GM18498 (cell line): ENCODE results near the gene HAUS8.
A peak's percentile ranks its signal among the peaks of the same experiment; 100 is the strongest.
"Not testable (repeated sequence)": the region's sequence is repeated elsewhere in the genome, so short reads cannot be mapped to it uniquely, and the experiment has no call there.

ENCODE experiments used
- ATAC-seq: cut with Tn5 transposase; IDR thresholded peaks from one replicate; pipeline ENCODE4 v1.9.1; 2021; ENCODE audit warnings: mild to moderate bottlenecking, moderate library complexity; ENCODE audit not compliant: unreplicated experiment

Gene HAUS8, protein sequence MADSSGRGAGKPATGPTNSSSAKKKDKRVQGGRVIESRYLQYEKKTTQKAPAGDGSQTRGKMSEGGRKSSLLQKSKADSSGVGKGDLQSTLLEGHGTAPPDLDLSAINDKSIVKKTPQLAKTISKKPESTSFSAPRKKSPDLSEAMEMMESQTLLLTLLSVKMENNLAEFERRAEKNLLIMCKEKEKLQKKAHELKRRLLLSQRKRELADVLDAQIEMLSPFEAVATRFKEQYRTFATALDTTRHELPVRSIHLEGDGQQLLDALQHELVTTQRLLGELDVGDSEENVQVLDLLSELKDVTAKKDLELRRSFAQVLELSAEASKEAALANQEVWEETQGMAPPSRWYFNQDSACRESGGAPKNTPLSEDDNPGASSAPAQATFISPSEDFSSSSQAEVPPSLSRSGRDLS

DNA sequence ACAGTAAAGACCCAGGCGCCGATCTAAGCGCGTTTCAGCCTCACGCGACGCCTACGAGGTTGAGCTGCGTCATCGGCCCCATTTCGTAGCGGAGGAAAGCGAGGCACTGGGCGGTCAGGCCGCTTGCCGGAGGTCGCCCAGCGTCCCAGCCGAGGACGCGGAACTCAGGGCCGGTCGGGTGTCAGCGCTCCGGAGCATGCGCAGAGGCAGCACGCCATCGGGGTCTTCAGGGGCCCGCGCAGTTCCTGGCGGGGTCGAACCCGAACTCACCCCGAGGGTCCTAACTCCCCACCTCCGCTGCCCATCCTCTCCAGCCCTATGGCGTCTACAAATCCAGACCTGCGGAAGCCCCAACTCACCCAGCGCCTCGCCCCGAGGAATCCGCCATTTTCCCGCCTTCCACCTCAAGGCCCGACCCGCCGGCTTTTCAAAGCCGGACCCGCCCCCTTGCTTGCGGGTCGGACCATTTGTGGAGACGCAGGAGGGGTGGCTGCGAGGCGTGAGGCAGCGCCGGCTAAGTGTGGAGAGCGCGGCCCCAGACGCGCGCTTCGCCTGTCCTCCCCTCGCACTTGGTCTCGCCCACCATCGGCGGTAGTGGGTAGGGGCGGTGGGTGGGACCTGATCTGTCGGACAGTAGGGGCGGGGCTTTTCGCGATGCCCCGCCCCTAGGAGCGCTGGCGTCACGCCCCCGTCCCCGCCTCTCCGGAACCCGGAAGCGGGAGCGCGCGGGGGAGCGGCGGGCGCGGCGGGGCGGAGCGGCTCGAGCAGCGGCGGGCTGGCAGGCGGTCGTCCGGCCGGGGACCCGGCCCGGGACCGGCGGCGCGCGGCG lies at the start of gene HAUS8, which contains the start of gene MYO9B:
HAUS8 (minus strand) TSS at position 418 of the 829 bp plus-strand sequence; CDS start at position 388, 30 bp downstream.
MYO9B (plus strand) TSS at position 743 of the 829 bp plus-strand sequence. CDS start 25,941 bp downstream, outside the sequence.
- ATAC-seq, result peak; percentile 81

DNA sequence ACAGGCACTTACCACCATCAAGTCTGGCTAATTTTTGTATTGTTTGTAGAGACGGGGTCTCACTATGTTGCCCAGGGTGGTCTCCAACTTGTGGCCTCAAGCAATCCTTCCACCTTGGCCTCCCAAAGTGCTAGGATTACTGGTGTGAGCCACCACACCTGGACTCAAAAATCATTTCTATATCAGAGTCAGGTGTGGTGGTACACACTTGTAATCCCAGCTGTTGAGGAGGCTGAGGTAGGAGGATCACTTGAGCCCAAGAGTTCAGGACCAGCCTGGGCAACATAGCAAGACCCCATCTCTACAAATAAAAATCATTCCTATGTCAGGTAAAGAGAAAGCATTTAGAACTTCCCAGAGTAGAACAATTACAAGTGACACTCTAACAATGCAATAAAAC lies 48.8 kb upstream of the HAUS8 start:
- ATAC-seq, result no peak

DNA sequence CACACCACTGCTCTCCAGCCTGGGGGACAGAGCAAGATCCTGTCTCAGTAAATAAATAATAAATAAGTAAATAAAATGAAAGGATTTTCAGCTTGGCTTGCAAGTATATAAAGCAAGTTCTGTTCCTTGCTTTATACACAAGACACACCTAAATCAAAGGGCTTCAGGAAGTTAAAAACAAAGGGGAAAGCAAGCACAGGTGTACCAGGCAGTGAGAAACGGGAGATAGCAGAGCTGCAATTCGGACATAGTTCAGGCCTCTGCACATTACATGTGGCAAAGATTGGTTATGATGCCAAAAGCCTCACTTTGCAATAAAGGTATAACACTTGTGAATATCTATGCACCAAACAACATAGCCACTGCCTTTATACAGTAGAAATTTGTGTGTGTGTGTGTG lies 47.8 kb upstream of the HAUS8 start:
- no peak for ATAC-seq

DNA sequence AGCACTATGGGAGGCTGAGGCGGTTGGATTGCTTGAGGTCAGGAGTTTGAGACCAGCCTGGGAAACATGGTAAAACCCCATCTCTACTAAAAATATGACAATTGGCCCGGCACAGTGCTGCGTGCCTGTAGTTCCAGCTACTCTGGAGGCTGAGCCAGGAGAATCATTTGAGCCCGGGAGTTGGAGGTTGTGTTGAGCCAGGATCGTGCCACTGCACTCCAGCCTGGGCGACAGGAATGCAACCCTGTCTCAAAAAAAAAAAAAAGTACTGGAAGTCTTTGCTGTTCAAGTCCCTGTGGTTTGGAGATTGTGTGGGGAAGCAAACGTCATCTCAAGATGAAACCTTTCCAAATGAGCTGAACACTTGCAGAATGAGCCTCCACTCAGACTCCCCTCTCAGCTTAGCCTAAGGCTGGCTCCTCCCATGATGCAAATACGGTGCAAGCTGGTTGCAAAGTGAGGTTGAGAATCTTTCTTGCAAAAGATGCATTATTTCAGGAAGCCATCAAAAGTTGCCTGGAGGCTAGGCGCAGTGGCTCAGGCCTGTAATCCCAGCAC lies 46.6 kb upstream of the HAUS8 start:
- no peak for ATAC-seq

DNA sequence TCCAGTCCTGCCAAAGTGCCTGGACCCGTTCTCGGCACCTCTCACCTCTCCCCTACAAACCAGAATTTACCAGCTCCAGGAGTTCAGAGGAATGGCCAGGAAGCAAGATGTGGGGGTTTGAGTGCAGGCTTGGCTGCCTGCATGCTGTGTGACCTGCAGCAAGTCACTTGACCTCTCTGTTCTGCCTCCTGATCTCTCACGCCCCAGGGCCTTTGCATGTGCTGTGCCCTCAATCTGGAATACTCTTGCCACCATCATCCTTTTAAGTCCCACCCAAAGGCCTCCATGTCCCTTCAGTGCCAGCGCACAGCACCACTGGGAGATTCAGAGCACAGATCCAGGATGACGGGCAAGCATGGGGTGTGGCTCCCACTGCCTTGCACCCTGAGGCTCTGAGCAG lies 43.7 kb upstream of the HAUS8 start:
- no peak for ATAC-seq

DNA sequence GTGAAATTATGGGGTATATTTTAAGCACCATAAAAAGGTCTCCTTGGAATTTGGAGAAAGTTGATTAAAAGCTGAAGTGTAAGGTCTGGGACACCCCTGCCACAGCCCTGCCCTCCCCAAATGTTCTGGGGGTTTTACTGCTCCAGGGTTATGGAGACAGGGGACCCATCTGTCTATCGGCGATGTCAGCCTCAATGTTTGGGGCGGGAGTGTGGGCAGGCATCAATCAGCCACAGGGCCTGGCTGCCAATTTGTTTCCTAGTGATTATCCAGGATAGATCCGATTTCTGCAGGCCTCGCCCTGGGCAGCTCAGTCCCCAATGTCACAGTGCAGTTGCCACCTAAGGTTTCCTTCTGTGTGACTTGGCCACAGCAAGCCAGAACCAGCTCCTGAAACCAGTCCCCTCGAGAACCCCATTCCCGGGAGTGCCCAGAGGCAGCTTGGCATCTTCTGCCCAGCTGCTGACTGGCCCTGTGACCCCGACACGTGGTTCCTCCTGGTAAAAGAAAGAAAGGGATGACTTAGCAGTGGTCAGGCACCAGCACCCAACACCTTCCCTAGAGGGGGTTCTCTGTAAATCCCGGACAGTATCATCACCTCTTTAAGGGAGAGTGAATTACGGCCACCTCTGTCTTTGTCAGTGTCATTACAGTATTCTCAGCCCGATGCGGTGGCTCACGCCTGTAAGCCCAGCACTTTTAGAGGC lies 41.9 kb upstream of the HAUS8 start:
- no peak for ATAC-seq

DNA sequence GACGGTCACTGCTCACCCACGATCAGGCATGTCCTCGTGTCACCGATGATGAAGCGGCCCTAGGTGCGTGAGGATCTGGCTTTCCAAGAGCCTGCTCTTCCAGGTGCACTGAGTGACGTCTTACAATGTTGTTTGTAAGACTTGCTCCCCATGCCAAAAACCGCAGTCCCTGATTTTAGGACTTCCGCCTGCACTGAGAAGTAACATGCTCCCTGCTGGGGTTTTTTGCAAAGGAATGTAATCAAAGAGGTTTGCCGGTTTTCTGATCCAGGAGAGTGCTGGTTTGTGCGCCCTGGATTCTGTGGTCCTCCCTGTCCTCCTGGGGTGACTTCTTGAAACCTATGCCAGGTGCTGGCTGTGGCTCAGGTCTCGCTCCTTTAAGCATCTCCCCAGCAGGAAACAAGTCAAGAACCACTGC lies 39.2 kb upstream of the HAUS8 start:
- ATAC-seq, result no peak

DNA sequence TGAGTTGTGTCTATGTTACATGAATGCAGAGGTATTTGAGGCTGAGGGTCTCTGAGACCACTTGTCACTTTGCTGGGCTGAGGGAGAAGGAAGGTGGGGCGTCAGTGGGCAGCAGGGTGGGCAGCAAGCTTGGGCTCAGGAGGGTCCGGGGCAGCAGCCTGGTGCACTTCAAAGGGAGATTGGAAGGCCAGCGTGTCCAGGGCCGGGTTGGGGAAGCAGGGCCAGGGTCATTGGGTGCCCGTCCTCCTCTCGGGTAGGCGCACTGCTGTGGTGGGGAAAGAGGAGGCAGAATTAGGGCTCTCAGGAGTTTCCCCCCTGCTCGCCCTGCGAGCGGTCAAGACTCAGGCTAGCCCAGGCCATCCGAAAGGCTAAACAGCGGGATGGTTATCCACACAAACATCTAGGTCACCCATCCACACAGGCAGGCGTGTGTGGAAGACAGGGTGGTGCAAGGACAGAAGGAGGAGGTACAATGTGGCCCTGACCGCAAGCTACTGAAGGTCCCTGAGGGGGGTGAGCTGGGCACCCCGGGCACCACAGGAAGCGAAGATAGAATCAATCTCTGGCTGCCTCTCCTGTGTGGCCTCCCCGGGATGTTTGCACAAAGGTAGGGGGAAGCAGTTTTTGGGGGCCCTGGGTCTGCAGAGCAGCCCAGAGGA lies 38.0 kb upstream of the HAUS8 start:
- no peak for ATAC-seq

DNA sequence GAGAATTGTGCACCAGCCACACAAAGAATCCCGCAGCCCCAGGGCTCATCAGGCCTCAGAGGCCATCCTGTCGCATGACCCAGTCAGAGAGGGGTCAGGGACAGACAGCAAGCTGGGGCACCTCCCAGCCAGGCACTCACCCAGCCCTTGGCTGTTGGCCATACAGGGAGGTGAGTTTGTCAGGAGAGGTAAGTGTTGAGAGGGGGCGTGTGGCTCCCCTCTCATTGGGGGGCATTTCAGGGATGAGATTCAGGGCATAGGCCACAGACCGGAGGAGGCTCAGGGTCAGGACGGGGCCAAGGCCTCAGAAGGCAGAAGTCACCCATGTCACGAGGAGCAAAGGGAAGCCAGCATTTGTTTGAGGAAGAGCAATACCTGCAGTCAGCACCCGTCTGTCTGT lies 37.4 kb upstream of the HAUS8 start:
- no peak for ATAC-seq

DNA sequence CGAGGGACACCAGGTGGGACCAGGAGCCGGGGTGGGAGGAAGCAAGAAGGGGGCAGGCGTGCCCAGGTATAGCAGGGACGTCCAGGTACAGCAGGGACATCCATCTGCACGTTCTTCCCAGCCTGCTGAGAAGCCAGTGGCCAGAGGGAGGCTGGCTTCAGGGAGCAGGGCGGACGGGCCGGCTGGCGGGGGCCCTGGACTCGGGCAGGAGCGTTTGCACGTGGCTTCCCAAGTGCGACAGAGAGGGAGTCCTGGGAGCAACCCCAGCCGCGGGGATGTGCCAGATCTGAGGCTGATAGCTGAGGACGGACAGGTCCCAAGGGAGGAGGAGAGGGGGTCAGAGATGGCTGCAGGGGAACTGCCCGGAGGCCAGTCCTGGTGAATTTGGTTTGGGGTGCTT lies 37.0 kb upstream of the HAUS8 start:
- ATAC-seq, result no peak

DNA sequence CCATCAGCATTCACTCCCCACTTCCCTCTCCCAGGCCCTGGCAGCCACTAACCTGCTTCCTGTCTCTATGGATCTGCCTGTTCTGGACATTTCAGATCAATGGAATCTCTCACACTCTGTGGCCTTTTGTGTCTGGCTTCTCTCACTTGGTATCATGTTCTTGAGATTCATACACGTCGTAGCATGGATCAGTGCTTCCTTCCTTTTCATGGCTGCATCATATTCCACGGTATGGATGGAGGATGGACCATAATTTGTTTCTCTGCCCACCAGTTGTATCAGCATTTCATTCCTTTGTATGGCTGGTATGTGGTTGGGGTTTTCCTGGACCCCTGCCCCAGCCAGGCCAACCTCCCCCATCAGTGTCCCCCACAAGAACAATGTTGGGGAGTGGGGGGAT lies 36.5 kb upstream of the HAUS8 start:
- ATAC-seq, result no peak

DNA sequence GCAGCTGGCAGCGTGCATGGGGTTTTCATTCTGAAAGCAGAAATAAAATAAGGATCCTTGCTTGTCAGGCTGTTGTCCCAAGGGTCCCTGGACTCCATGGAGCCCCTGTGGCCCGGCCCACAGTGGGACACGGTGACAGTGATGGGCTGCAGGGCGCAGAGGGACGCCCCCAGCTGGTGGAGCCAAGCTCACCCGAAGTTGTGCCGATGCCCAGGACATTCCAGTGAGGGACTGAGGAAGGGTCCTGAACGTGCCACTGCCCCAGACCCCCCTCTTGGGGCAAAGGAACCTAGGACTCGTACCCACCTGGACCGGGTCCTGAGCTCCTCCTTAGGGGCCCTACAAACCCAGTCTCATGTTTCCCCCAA lies 35.3 kb upstream of the HAUS8 start:
- no peak for ATAC-seq

DNA sequence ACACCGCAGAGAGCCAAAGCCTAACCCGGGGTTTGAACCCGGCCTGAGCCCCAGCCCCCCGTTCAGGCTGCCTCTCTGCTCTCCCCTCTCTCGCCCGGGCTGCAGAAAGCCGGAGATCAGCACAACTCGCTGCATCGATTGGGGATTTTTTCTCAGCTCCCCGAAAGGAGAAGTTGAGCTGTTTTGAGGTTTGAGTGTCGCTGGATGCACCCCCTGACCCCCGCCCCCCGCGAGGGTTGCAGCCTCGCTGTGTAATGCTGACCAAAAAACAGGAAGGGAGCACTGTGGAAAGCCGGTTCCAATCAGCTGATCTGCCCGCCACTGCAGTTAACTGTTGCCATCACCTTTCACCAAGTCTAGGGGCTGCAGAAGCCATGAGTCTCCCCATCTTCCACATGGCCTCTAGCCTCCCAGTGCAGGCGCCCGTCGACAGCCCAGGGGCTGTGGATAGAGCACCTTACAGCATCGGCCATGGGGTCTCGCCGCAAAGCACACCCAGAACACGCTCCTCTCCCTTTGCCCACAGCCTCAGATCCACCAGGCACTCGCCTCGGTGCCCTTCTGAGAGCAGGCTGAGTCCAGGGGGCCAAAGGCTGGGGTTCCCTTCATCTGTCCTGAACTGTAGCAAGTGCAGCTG lies 34.8 kb upstream of the HAUS8 start:
- ATAC-seq, result peak; percentile 63

DNA sequence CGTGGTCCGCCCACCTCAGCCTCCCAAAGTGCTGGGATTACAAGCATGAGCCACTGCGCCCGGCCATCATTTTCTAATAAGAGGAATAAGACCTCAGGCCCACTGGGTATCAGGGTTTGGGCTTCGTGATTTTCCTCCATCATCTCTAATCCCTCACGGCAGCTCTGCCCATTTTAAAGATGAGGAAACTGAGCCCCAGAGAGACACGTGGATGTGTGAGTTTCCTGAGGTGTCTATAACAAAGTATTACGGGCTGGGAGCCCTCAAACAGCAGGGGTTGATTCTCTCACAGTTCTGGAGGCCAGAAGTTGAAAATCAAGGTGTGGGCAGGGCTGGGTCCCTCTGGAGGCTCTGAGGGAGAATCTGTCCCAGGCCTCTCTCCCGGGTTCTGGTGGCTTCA lies 34.0 kb upstream of the HAUS8 start:
- no peak for ATAC-seq

DNA sequence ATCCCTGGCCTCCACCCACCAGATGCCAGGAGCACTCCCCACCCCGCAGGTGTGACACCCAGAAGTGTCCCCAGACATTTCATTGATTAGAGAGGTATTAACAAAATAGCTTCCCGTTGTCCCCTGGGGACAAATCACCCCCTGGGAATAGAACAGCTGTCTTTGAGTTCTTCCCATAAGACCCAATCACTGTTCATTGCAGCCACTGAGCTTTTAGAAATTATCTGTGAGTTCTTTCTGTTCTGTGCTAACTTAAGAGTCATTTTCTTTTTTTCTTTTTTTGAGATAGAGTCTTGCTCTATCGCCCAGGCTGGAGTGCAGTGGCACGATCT lies 33.2 kb upstream of the HAUS8 start:
- no peak for ATAC-seq

DNA sequence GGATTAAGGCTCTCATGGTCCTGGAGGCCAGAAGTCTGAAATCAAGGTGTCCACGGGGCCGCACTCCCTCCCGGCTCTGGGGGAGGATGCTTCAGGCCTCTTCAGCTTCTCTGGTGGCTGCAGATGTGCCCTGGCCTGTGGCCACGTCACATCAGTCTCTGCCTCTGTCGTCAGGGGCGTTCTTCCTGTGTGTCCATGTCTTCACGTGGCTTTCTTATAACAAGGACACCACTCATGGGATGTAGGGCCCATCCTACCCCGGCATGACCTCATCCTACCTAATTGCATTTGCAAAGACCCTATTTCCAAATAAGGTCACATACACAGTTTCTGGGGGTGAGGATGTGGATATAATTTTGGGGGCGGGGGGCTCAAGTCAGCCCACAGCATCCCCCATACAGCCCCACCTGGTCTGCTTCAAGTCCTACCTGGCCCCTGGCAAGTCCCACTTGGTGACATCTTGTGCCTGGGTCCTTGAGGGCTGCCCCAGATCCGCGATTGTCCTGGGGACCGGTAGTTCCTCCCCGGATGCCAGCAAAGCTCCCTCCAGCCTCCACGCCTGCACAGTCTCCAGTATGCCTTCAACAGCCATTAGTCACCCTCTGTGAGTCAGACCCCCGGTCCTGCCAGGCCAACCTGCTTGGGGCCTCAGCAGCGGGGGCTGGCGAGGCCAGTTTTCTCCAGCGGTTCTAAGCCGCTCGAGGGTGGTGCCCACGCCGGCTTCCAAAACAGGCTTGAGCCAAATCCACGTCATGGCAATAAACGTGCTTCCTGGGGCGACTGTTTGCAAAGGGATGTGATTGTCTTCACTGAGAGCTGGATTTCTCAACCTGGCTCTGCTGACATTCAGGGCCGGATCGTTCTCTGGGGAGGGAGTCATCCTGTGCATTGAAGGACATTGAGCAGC lies 32.5 kb upstream of the HAUS8 start:
- no peak for ATAC-seq

DNA sequence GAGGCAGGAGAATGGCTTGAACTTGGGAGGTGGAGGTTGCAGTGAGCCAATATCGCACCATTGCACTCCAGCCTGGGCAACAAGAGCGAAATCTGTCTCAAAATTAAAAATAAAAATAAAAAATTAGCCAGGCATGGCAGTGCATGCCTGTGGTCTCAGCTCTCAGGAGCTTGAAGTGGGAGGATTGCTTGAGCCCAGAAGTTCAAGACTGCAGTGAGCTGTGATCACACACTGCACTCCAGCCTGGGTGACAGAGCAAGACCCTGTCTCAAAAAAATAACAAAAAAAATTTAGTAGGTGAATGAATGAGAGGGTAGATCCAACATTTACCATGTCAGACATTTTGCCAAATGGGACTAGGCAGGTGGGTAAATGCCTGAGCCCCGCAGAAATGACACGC lies 31.7 kb upstream of the HAUS8 start:
- ATAC-seq, result not testable (repeated sequence)

DNA sequence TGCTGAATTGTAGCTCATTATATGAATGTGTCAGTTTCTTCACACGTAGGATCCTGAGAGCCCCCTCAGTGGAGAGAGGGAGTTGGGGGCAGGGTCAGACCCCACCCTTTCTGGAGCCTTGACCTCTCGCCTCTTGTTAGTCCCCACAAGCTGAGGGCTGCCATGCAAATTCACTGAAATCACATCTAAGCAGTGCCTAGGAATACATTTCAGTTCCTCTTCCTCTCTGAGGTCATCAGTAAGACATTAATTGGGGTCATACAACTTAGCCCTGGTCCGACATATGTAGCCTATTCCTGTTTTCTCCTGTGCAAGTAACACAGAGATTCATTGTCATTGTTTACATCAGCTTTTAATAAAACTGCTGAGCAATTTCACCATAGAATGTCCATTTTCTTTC lies 30.3 kb upstream of the HAUS8 start:
- ATAC-seq, result no peak

DNA sequence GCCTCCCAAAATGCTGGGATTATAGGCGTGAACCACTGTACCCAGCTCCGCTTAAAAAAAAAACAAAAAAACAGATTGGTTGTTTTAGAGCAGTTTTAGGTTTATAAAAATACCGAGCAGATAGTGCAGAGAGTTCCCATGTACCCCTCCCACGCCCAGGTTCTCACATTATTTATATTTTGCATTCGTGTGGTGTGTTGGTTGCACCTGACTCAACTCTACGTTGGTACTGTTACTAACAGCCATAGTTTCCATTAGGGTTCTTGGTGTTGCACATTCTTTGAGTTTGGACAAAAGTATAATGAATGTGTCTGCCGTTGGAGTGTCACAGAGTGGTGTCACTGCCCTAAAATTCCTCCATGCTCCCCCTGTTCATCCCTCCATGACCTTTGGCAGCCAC lies 29.4 kb upstream of the HAUS8 start:
- no peak for ATAC-seq
